Stimulated activated memory B cell treated with anti-CD40 and anti-IgM and Interleukin-4, amounts not matched to agents 10 μg/mL and 1 μg/mL and 100 μg/mL, for 72 hours (primary cell): Measurements from ENCODE around the gene CELA2A.
"Not testable (repeated sequence)": the region's sequence is repeated elsewhere in the genome, so short reads cannot be mapped to it uniquely, and the experiment has no call there.

Experiments used
- ATAC-seq: fragments of 150-1000 bp; cut with Tn5 transposase; 2 replicates; pipeline ENCODE4 v1.10.0; 2021
- H3K27ac Mint-ChIP-seq: one replicate; pipeline ENCODE4 v1.8.0; 2022; ENCODE audit warnings: mild to moderate bottlenecking, mixed read lengths
- H3K27me3 Mint-ChIP-seq: one replicate; pipeline ENCODE4 v1.8.0; 2022; ENCODE audit warnings: mixed read lengths
- H3K36me3 Mint-ChIP-seq: one replicate; pipeline ENCODE4 v1.8.0; 2022; ENCODE audit warnings: mixed read lengths
- H3K4me1 Mint-ChIP-seq: one replicate; pipeline ENCODE4 v1.8.0; 2022; ENCODE audit warnings: mixed read lengths
- H3K4me3 Mint-ChIP-seq: one replicate; pipeline ENCODE4 v1.8.0; 2022; ENCODE audit warnings: mild to moderate bottlenecking, moderate library complexity, mixed read lengths
- H3K9me3 Mint-ChIP-seq: one replicate; pipeline ENCODE4 v1.8.0; 2022; ENCODE audit warnings: mixed read lengths

The CELA2A gene

GRCh38 chr1:15466955-15467625 is 10.6 kb downstream of the CELA2A start:
- not testable (repeated sequence) for H3K4me1 Mint-ChIP-seq, ATAC-seq, H3K36me3 Mint-ChIP-seq, H3K4me3 Mint-ChIP-seq, H3K9me3 Mint-ChIP-seq, H3K27ac Mint-ChIP-seq
- peaks cover 18% of the 10 kb centered on the region for H3K27me3 Mint-ChIP-seq

GRCh38 chr1:15468145-15468544 is 11.6 kb downstream of the CELA2A start:
- H3K4me1 Mint-ChIP-seq = no peaks in the 10 kb centered on the region
- H3K9me3 Mint-ChIP-seq = no peaks in the 10 kb centered on the region
- no peak overlapping the region for H3K27ac Mint-ChIP-seq
- no peaks in the 10 kb centered on the region for H3K36me3 Mint-ChIP-seq
- no peak overlapping the region for H3K4me3 Mint-ChIP-seq
- H3K27me3 Mint-ChIP-seq = peaks cover 18% of the 10 kb centered on the region
- no peak for ATAC-seq

- Mint-ChIP-seq H3K4me3 (no peak overlapping the region), H3K4me1 (no peaks in the 10 kb centered on the region), H3K36me3 (no peaks in the 10 kb centered on the region), H3K27me3 (peaks cover 18% of the 10 kb centered on the region), H3K27ac (no peak overlapping the region), H3K9me3 (no peaks in the 10 kb centered on the region)
- ATAC-seq = no peak
Measured at GRCh38 chr1:15469361-15469760, 12.8 kb downstream of the CELA2A start.

GRCh38 chr1:15469821-15470448 is 13.4 kb downstream of the CELA2A start:
- H3K4me1 Mint-ChIP-seq, H3K4me3 Mint-ChIP-seq, ATAC-seq, H3K27ac Mint-ChIP-seq, H3K9me3 Mint-ChIP-seq, H3K36me3 Mint-ChIP-seq: not testable (repeated sequence)
- H3K27me3 Mint-ChIP-seq = peaks cover 18% of the 10 kb centered on the region

GRCh38 chr1:15471067-15471466 is 14.5 kb downstream of the CELA2A start:
- H3K4me3 Mint-ChIP-seq, H3K4me1 Mint-ChIP-seq, H3K27ac Mint-ChIP-seq, H3K9me3 Mint-ChIP-seq, H3K36me3 Mint-ChIP-seq, ATAC-seq: not testable (repeated sequence)
- H3K27me3 Mint-ChIP-seq = peaks cover 18% of the 10 kb centered on the region

GRCh38 chr1:15471723-15472122 is 15.2 kb downstream of the CELA2A start:
- not testable (repeated sequence) for H3K4me1 Mint-ChIP-seq, H3K27ac Mint-ChIP-seq, H3K9me3 Mint-ChIP-seq, H3K36me3 Mint-ChIP-seq, ATAC-seq, H3K4me3 Mint-ChIP-seq
- H3K27me3 Mint-ChIP-seq = peaks cover 18% of the 10 kb centered on the region

- no peak for ATAC-seq
- no peak overlapping the region for H3K4me3 Mint-ChIP-seq
- no peaks in the 10 kb centered on the region for H3K36me3 Mint-ChIP-seq
- no peak overlapping the region for H3K27ac Mint-ChIP-seq
- H3K27me3 Mint-ChIP-seq = peaks cover 18% of the 10 kb centered on the region
- no peaks in the 10 kb centered on the region for H3K9me3 Mint-ChIP-seq
- H3K4me1 Mint-ChIP-seq = no peaks in the 10 kb centered on the region
Measured at GRCh38 chr1:15472587-15472986, 16.1 kb downstream of the CELA2A start.

- Mint-ChIP-seq H3K4me1 (no peaks in the 10 kb centered on the region), H3K9me3 (peaks cover 3% of the 10 kb centered on the region), H3K4me3 (no peak within 1 kb of the TSS), H3K27me3 (no peaks in the 10 kb centered on the region), H3K36me3 (no peaks in the 10 kb centered on the region), H3K27ac (no peak within 1 kb of the TSS)
- no peak for ATAC-seq
Measured at GRCh38 chr1:15475752-15476314, 19.3 kb downstream of the CELA2A start, which contains the start of gene CELA2B. Gene CELA2B (plus strand): TSS chr1:15476104. CDS start chr1:15476126, 22 bp downstream.

GRCh38 chr1:15476927-15477326 is 20.4 kb downstream of the CELA2A start:
- no peaks in the 10 kb centered on the region for H3K36me3 Mint-ChIP-seq
- no peaks in the 10 kb centered on the region for H3K27me3 Mint-ChIP-seq
- no peaks in the 10 kb centered on the region for H3K4me1 Mint-ChIP-seq
- no peak overlapping the region for H3K4me3 Mint-ChIP-seq
- no peak overlapping the region for H3K27ac Mint-ChIP-seq
- H3K9me3 Mint-ChIP-seq = peaks cover 3% of the 10 kb centered on the region
- no peak for ATAC-seq

- H3K27me3 Mint-ChIP-seq = no peaks in the 10 kb centered on the region
- H3K4me3 Mint-ChIP-seq = no peak overlapping the region
Measured at GRCh38 chr1:15477646-15478212, 21.2 kb downstream of the CELA2A start.

GRCh38 chr1:15479654-15480347 is 23.3 kb downstream of the CELA2A start:
- Mint-ChIP-seq H3K36me3 (no peaks in the 10 kb centered on the region), H3K4me1 (no peaks in the 10 kb centered on the region), H3K9me3 (peaks cover 3% of the 10 kb centered on the region), H3K27me3 (no peaks in the 10 kb centered on the region), H3K4me3 (no peak overlapping the region), H3K27ac (no peak overlapping the region)
- no peak for ATAC-seq

More at GRCh38 chr1:15477646-15478212, 21.2 kb downstream of the CELA2A start:
- peaks cover 3% of the 10 kb centered on the region for H3K9me3 Mint-ChIP-seq
- no peak for ATAC-seq
- H3K27ac Mint-ChIP-seq = no peak overlapping the region
- H3K4me1 Mint-ChIP-seq = no peaks in the 10 kb centered on the region
- no peaks in the 10 kb centered on the region for H3K36me3 Mint-ChIP-seq

- H3K4me3 Mint-ChIP-seq, H3K9me3 Mint-ChIP-seq, H3K27me3 Mint-ChIP-seq, ATAC-seq, H3K27ac Mint-ChIP-seq, H3K4me1 Mint-ChIP-seq: not testable (repeated sequence)
- H3K36me3 Mint-ChIP-seq = peaks cover 13% of the 10 kb centered on the region
Measured at GRCh38 chr1:15482455-15482854, 25.9 kb downstream of the CELA2A start.

- not testable (repeated sequence) for ATAC-seq, H3K4me1 Mint-ChIP-seq, H3K27ac Mint-ChIP-seq, H3K4me3 Mint-ChIP-seq, H3K27me3 Mint-ChIP-seq, H3K9me3 Mint-ChIP-seq
- H3K36me3 Mint-ChIP-seq = peaks cover 13% of the 10 kb centered on the region
Measured at GRCh38 chr1:15482983-15483543, 26.5 kb downstream of the CELA2A start.

- no peak overlapping the region for H3K4me3 Mint-ChIP-seq
- H3K9me3 Mint-ChIP-seq = peaks cover 3% of the 10 kb centered on the region
- no peaks in the 10 kb centered on the region for H3K27me3 Mint-ChIP-seq
- H3K27ac Mint-ChIP-seq = no peak overlapping the region
- no peaks in the 10 kb centered on the region for H3K4me1 Mint-ChIP-seq
- no peak for ATAC-seq
- peaks cover 18% of the 10 kb centered on the region for H3K36me3 Mint-ChIP-seq
Measured at GRCh38 chr1:15483971-15484370, 27.4 kb downstream of the CELA2A start.

- not testable (repeated sequence) for ATAC-seq, H3K4me1 Mint-ChIP-seq, H3K27ac Mint-ChIP-seq, H3K9me3 Mint-ChIP-seq, H3K4me3 Mint-ChIP-seq, H3K27me3 Mint-ChIP-seq
- H3K36me3 Mint-ChIP-seq = peaks cover 18% of the 10 kb centered on the region
Measured at GRCh38 chr1:15484443-15484842, 27.9 kb downstream of the CELA2A start.
